ENCODE measurements around the gene CACNA1S. TPM values are rescaled to one million over a fixed set of nuclear protein-coding genes. Genes with fewer than 3 reads are reported as not detected.

CACNA1S gene
- total and polyA plus RNA-seq, 2 of the 4 experiments (the other 2 are of a cell fraction) = not detected

DNA sequence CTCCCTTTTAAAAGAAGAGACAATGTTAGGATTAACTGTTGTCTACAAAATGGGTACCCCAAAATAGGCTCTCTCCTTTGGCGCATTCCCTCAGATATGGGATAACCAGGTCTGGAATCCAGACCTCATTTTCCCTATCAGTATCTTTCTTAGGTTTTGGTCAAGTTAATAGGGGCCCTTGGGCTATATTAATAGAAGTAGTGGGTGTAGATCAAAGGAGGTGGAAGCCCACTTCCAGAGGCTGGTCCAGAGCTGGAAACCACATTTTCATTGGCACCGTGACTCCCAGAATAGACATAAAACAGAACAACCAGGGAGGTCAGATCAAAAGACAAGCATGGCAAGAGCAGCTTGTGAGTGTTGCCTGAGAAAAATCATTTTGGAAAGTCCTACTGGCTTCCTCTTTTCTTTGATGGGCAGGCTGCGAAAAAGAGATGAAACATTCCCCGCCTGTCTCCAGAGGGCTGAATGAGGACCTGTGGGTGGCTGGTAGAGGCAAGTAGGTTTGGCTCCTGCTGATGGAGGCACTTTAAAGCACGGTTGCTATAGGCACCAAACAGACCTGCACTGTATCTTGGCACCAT lies 62.9 kb downstream of the CACNA1S start:
- in situ Hi-C loops (cut with MboI; ENCODE audit: low sequenced_read_pairs) (loop anchor here (10.0 kb wide), 1 partner anchor 425 kb away; the partner anchor contains the start of gene KIF14), intact Hi-C loops (cut with micrococcal nuclease) (no loop called here), dilution Hi-C loops (cut with HindIII; ENCODE audit: low sequenced_read_pairs, unreplicated experiment) (no loop called here)
- ChIA-PET POLR2A (ENCODE audit: unreplicated experiment) (no interaction called here), CTCF (interaction anchor here (0.7 to 1.1 kb wide), 2 partner anchors 55 to 489 kb away, joined by 3 read pairs; no protein-coding TSS in a partner anchor)
- Histone ChIP-seq H3K18ac (ENCODE audit: low read depth, low read length) (no peak overlapping the region), H2BK120ac (ENCODE audit: low read depth, low read length) (no peak overlapping the region), H3K4me1 (ENCODE audit: control insufficient read depth, insufficient read depth, low read length) (no peaks in the 10 kb centered on the region), H2AK9ac (replicated peaks; ENCODE audit: low read depth, low read length, poor library complexity) (no peak overlapping the region), H3K4me3 (ENCODE audit: insufficient read depth, low read depth, low read length) (no peak overlapping the region), H2BK15ac (ENCODE audit: low read depth, low read length) (no peak overlapping the region), H2AFZ (replicated peaks; ENCODE audit: low read length, poor library complexity) (no peak overlapping the region), H2AK5ac (ENCODE audit: low read depth, low read length) (no peak overlapping the region), H2BK20ac (ENCODE audit: low read depth, low read length) (no peak overlapping the region), H4K91ac (ENCODE audit: insufficient read depth, low read depth, low read length) (no peak overlapping the region), H3K14ac (replicated peaks; ENCODE audit: low read depth, low read length) (no peak overlapping the region), H3K9me1 (ENCODE audit: insufficient read depth, low read length) (no peaks in the 10 kb centered on the region), H3K4ac (ENCODE audit: low read depth, low read length) (no peak overlapping the region), H3K27me3 (ENCODE audit: control insufficient read depth, insufficient read depth, low read length) (peaks cover 64% of the 10 kb centered on the region), H3K56ac (ENCODE audit: extremely low read depth, insufficient read depth, low read length) (no peak overlapping the region), H3K36me3 (ENCODE audit: control insufficient read depth, insufficient read depth, low read length) (no peaks in the 10 kb centered on the region), H3K9me3 (ENCODE audit: control insufficient read depth, insufficient read depth, low read length) (no peaks in the 10 kb centered on the region), H3K27ac (ENCODE audit: insufficient read depth, low read length) (no peak overlapping the region), H4K20me1 (ENCODE audit: insufficient read depth, low read length) (no peaks in the 10 kb centered on the region), H4K8ac (ENCODE audit: low read depth in 2 of 2, low read length in 2 of 2) (no peak overlapping the region), H3K4me2 (ENCODE audit: low read depth, low read length) (no peak overlapping the region), H3K23ac (ENCODE audit: low read depth, low read length) (no peak overlapping the region), H3K9ac (ENCODE audit: low read depth, low read length) (no peak overlapping the region), H4K5ac (ENCODE audit: low read depth, low read length) (no peak overlapping the region), H3K79me1 (ENCODE audit: low read depth in 1 of 2, low read length in 2 of 2) (no peaks in the 10 kb centered on the region), H2BK5ac (ENCODE audit: low read depth, low read length, poor library complexity, severe bottlenecking) (no peak overlapping the region)
- no peak for ATAC-seq (ENCODE audit: low read depth)
- TF ChIP-seq, protein P1, sequence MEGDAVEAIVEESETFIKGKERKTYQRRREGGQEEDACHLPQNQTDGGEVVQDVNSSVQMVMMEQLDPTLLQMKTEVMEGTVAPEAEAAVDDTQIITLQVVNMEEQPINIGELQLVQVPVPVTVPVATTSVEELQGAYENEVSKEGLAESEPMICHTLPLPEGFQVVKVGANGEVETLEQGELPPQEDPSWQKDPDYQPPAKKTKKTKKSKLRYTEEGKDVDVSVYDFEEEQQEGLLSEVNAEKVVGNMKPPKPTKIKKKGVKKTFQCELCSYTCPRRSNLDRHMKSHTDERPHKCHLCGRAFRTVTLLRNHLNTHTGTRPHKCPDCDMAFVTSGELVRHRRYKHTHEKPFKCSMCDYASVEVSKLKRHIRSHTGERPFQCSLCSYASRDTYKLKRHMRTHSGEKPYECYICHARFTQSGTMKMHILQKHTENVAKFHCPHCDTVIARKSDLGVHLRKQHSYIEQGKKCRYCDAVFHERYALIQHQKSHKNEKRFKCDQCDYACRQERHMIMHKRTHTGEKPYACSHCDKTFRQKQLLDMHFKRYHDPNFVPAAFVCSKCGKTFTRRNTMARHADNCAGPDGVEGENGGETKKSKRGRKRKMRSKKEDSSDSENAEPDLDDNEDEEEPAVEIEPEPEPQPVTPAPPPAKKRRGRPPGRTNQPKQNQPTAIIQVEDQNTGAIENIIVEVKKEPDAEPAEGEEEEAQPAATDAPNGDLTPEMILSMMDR (conservative IDR thresholded peaks at IDR 0.05; ENCODE audit: low read depth, low read length) = no peak
- TF ChIP-seq RFX5 (IDR thresholded peaks at IDR 0.05; ENCODE audit: low read depth, low read length) = no peak
- no peak for TF ChIP-seq MAZ (IDR thresholded peaks at IDR 0.05; ENCODE audit: borderline replicate concordance, low read depth, low read length)
- no peak for TF ChIP-seq MAFK (IDR thresholded peaks at IDR 0.05; ENCODE audit: low read depth, low read length)
- no peak for TF ChIP-seq CEBPB (IDR thresholded peaks at IDR 0.05; ENCODE audit: low read depth, low read length)
- no peak for TF ChIP-seq RAD21 (IDR thresholded peaks at IDR 0.05; ENCODE audit: low read length)
- no peak for TF ChIP-seq BHLHE40 (IDR thresholded peaks at IDR 0.05; ENCODE audit: low read depth, low read length)
- TF ChIP-seq POLR2A (IDR thresholded peaks at IDR 0.05; ENCODE audit: low read depth, low read length) = no peak
- TF ChIP-seq SMC3 (IDR thresholded peaks at IDR 0.05; ENCODE audit: low read depth, low read length) = no peak
- no peak for TF ChIP-seq FOS (IDR thresholded peaks at IDR 0.05; ENCODE audit: low read depth, low read length)
- TF ChIP-seq RCOR1 (IDR thresholded peaks at IDR 0.05; ENCODE audit: insufficient replicate concordance, low read length) = no peak
- TF ChIP-seq ELK1 (IDR thresholded peaks at IDR 0.05; ENCODE audit: borderline replicate concordance, low read depth, low read length) = no peak
- TF ChIP-seq, protein P2, sequence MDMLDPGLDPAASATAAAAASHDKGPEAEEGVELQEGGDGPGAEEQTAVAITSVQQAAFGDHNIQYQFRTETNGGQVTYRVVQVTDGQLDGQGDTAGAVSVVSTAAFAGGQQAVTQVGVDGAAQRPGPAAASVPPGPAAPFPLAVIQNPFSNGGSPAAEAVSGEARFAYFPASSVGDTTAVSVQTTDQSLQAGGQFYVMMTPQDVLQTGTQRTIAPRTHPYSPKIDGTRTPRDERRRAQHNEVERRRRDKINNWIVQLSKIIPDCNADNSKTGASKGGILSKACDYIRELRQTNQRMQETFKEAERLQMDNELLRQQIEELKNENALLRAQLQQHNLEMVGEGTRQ (IDR thresholded peaks at IDR 0.05; ENCODE audit: low read depth, low read length) = no peak
- no peak for TF ChIP-seq NFE2L2 (IDR thresholded peaks at IDR 0.05; ENCODE audit: low read depth, low read length)
- TF ChIP-seq CHD1 (IDR thresholded peaks at IDR 0.05; ENCODE audit: low read depth, low read length) = no peak
- no peak for TF ChIP-seq MXI1 (IDR thresholded peaks at IDR 0.05; ENCODE audit: borderline replicate concordance, low read depth, low read length)
- WGBS, 2 experiments (ENCODE audit: extremely low coverage in 2 of 2, insufficient read length in 1 of 2) = 100% methylated on average over 1 of the region's 5 CpGs; no CpG with 5 or more reads in 1 of the 2 experiments
- no TSS peak for BruUV-seq (replicated peaks)
- DNase-seq = no peak

Measured in IMR-90 (cell line).